ENCODE measurements around the gene MICA. TPM values are rescaled to one million over a fixed set of nuclear protein-coding genes. Genes with fewer than 3 reads are reported as not detected.

Gene MICA
- total RNA-seq, 2 donors from 2014 or later = 12.5 to 13.7 TPM

- H3K4me1 Mint-ChIP-seq = peaks cover 3% of the 10 kb centered on the region
- H3K27ac ChIP-seq (ENCODE audit: low read depth, low read length) = no peak overlapping the region
- 49 to 74% methylated on average over 6 to 11 of the region's 11 CpGs for whole genome bisulfite sequencing, 2 experiments (ENCODE audit: insufficient coverage in 1 of 2, insufficient read length in 1 of 2)
- no peaks in the 10 kb centered on the region for H3K9me3 Mint-ChIP-seq
- H3K9me3 ChIP-seq (ENCODE audit: control insufficient read depth, low read length) = no peaks in the 10 kb centered on the region
- no peak for TF ChIP-seq CTCF (conservative IDR thresholded peaks at IDR 0.05)
- peaks cover 28% of the 10 kb centered on the region for H3K27me3 ChIP-seq (ENCODE audit: control insufficient read depth, insufficient read depth, low read length, poor library complexity, severe bottlenecking)
- H3K36me3 ChIP-seq (ENCODE audit: control insufficient read depth, insufficient read depth, low read length) = no peaks in the 10 kb centered on the region
- peak overlapping the region; percentile 59 for H3K4me3 Mint-ChIP-seq
- H3K27me3 Mint-ChIP-seq (ENCODE audit: insufficient read depth) = peaks cover 42% of the 10 kb centered on the region
- H3K27ac Mint-ChIP-seq = no peak overlapping the region
- no peak for DNase-seq
- H3K4me3 ChIP-seq (ENCODE audit: low read length) = no peak overlapping the region
- no peak overlapping the region for H3K9ac ChIP-seq (ENCODE audit: extremely low read depth, low read length, poor library complexity, severe bottlenecking)
- no peaks in the 10 kb centered on the region for H3K4me1 ChIP-seq (ENCODE audit: control insufficient read depth, insufficient read depth, low read length)
- H3K36me3 Mint-ChIP-seq (ENCODE audit: low read depth) = no peaks in the 10 kb centered on the region
Observed at GRCh38 chr6:31462026-31462963, 58.9 kb downstream of the MICA start.

GRCh38 chr6:31462964-31463870, 59.8 kb downstream of the MICA start:
- no peak overlapping the region for H3K9ac ChIP-seq (ENCODE audit: extremely low read depth, low read length, poor library complexity, severe bottlenecking)

More at GRCh38 chr6:31462964-31463870, 59.8 kb downstream of the MICA start:
- TF ChIP-seq CTCF (conservative IDR thresholded peaks at IDR 0.05) = no peak
- H3K4me1 ChIP-seq (ENCODE audit: control insufficient read depth, insufficient read depth, low read length) = no peaks in the 10 kb centered on the region
- peaks cover 3% of the 10 kb centered on the region for H3K4me1 Mint-ChIP-seq
- DNase-seq = peak; percentile 98
- H3K27me3 ChIP-seq (ENCODE audit: control insufficient read depth, insufficient read depth, low read length, poor library complexity, severe bottlenecking) = peaks cover 25% of the 10 kb centered on the region
- H3K36me3 ChIP-seq (ENCODE audit: control insufficient read depth, insufficient read depth, low read length) = no peaks in the 10 kb centered on the region
- H3K4me3 ChIP-seq (ENCODE audit: low read length) = peak overlapping the region; percentile 59
- WGBS, 2 experiments (ENCODE audit: insufficient coverage in 1 of 2, insufficient read length in 1 of 2) = 33 to 38% methylated on average over 15 to 29 of the region's 29 CpGs
- H3K36me3 Mint-ChIP-seq (ENCODE audit: low read depth) = no peaks in the 10 kb centered on the region
- H3K27me3 Mint-ChIP-seq (ENCODE audit: insufficient read depth) = peaks cover 37% of the 10 kb centered on the region
- H3K9me3 Mint-ChIP-seq = no peaks in the 10 kb centered on the region
- H3K27ac ChIP-seq (ENCODE audit: low read depth, low read length) = no peak overlapping the region
- H3K4me3 Mint-ChIP-seq = peak overlapping the region; percentile 59
- no peaks in the 10 kb centered on the region for H3K9me3 ChIP-seq (ENCODE audit: control insufficient read depth, low read length)
- H3K27ac Mint-ChIP-seq = peak overlapping the region; percentile 89

Measured in endodermal cell (in vitro differentiated cells).